OCI-LY3 (cell line): ENCODE data around the gene PKD1L1.

ENCODE experiments used
- H2AFZ ChIP-seq: fragments of 200-600, 300-600 bp; shearing (Covaris generic); 2 replicates; pipeline ENCODE4 v1.6.0; 2014; ENCODE audit warnings: antibody characterized with exemption, low read depth, low read length
- H3K27ac ChIP-seq: fragments of 200-600, 300-600 bp; sonication (generic); 2 replicates; pipeline ENCODE4 v1.5.1; 2014; ENCODE audit warnings: mild to moderate bottlenecking, low read length, moderate library complexity, mixed read lengths
- H3K27me3 ChIP-seq: fragments of 200-600, 300-600 bp; sonication (generic); 2 replicates; pipeline ENCODE4 v1.6.1; 2014; ENCODE audit warnings: low read depth, low read length, mixed read lengths
- H3K36me3 ChIP-seq: fragments of 200-600, 300-600 bp; sonication (generic); replicated peaks from 2 replicates; pipeline ENCODE3; 2014; ENCODE audit warnings: low read depth, low read length, mixed read lengths
- H3K4me1 ChIP-seq: fragments of 300-600, 200-600 bp; sonication (generic); 2 replicates; pipeline ENCODE4 v1.6.1; 2014; ENCODE audit warnings: low read length, mixed read lengths
- H3K4me2 ChIP-seq: fragments of 200-600, 300-600 bp; sonication (generic); 2 replicates; pipeline ENCODE4 v1.6.1; 2014; ENCODE audit warnings: low read length, mixed read lengths
- H3K4me3 ChIP-seq: fragments of 300-600, 200-600 bp; sonication (generic); 2 replicates; pipeline ENCODE4 v1.5.1; 2014; ENCODE audit warnings: antibody characterized with exemption, mild to moderate bottlenecking, low read length, moderate library complexity
- H3K79me2 ChIP-seq: fragments of 300-600, 200-600 bp; shearing (Covaris generic); 2 replicates; pipeline ENCODE4 v1.6.1; 2014; ENCODE audit warnings: mild to moderate bottlenecking, low read length, mixed read lengths
- H3K9ac ChIP-seq: fragments of 300-600, 200-600 bp; shearing (Covaris generic); 2 replicates; pipeline ENCODE4 v1.6.0; 2014; ENCODE audit warnings: mild to moderate bottlenecking, low read length, moderate library complexity
- H3K9me3 ChIP-seq: fragments of 200-600, 300-600 bp; shearing (Covaris generic); 2 replicates; pipeline ENCODE4 v1.6.1; 2014; ENCODE audit warnings: low read length, mixed read lengths; ENCODE audit not compliant: insufficient read depth
- H4K20me1 ChIP-seq: fragments of 200-600, 300-600 bp; sonication (generic); 2 replicates; pipeline ENCODE4 v1.6.1; 2016; ENCODE audit warnings: low read length, mixed read lengths; ENCODE audit not compliant: insufficient read depth
- EZH2phosphoT487 ChIP-seq: fragments of 200-600 bp; shearing (Covaris generic); IDR thresholded peaks from 2 replicates; pipeline ENCODE4 v1.6.1; 2018; ENCODE audit warnings: antibody characterized with exemption, mixed run types, low read depth
- TF ChIP-seq, protein P1 (sequence below): fragments of 200-600, 300-600 bp; sonication (generic); IDR thresholded peaks from 2 replicates; pipeline ENCODE4 v1.5.1; 2014; ENCODE audit warnings: antibody characterized with exemption, low read length, low read depth

The PKD1L1 gene

DNA sequence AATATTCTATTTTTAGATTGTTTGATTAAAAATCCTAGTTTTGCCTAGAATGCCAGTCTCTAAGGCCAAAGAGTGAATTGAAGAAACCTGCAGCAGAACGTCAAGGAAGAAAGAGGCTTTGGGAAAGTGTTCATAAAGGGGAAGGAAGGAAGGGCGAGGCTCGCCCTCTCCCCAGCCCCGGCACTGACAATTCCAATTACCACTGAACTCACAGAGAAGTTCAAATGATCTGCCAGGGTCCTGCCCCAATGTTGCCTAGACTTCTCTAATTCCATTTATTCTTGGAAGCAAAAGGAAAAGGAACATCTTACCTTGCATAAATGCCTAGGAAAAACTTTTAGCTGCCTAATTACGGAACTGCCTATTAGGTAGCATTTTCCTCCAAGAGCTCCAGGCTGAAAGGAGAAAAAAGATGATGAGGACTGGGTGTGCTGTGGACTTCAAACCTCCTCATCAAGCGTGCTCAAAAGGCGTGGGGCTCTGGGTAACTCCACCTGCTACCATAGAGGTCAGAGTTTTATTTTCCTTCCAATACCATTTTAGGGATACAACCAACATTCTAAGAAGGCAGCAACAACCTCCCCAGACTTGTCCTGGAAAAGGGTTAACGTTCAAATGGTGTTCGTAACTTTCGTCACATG lies 134.5 kb downstream of the PKD1L1 start:
- H2AFZ ChIP-seq, result no peak overlapping the region
- H3K4me1 ChIP-seq, result no peaks in the 10 kb centered on the region
- H3K79me2 ChIP-seq, result no peaks in the 10 kb centered on the region
- no peaks in the 10 kb centered on the region for H3K36me3 ChIP-seq
- H3K4me3 ChIP-seq, result no peak overlapping the region
- H3K4me2 ChIP-seq, result no peak overlapping the region
- H3K27ac ChIP-seq, result no peak overlapping the region
- H4K20me1 ChIP-seq, result no peaks in the 10 kb centered on the region
- 0 out of 2 replicates have a peak, but pooled peaks cover 5% of the 10 kb centered on the region for H3K27me3 ChIP-seq
- TF ChIP-seq EZH2phosphoT487, result no peak
- TF ChIP-seq, protein P1, sequence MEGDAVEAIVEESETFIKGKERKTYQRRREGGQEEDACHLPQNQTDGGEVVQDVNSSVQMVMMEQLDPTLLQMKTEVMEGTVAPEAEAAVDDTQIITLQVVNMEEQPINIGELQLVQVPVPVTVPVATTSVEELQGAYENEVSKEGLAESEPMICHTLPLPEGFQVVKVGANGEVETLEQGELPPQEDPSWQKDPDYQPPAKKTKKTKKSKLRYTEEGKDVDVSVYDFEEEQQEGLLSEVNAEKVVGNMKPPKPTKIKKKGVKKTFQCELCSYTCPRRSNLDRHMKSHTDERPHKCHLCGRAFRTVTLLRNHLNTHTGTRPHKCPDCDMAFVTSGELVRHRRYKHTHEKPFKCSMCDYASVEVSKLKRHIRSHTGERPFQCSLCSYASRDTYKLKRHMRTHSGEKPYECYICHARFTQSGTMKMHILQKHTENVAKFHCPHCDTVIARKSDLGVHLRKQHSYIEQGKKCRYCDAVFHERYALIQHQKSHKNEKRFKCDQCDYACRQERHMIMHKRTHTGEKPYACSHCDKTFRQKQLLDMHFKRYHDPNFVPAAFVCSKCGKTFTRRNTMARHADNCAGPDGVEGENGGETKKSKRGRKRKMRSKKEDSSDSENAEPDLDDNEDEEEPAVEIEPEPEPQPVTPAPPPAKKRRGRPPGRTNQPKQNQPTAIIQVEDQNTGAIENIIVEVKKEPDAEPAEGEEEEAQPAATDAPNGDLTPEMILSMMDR, result no peak
- H3K9me3 ChIP-seq, result no peaks in the 10 kb centered on the region
- no peak overlapping the region for H3K9ac ChIP-seq

DNA sequence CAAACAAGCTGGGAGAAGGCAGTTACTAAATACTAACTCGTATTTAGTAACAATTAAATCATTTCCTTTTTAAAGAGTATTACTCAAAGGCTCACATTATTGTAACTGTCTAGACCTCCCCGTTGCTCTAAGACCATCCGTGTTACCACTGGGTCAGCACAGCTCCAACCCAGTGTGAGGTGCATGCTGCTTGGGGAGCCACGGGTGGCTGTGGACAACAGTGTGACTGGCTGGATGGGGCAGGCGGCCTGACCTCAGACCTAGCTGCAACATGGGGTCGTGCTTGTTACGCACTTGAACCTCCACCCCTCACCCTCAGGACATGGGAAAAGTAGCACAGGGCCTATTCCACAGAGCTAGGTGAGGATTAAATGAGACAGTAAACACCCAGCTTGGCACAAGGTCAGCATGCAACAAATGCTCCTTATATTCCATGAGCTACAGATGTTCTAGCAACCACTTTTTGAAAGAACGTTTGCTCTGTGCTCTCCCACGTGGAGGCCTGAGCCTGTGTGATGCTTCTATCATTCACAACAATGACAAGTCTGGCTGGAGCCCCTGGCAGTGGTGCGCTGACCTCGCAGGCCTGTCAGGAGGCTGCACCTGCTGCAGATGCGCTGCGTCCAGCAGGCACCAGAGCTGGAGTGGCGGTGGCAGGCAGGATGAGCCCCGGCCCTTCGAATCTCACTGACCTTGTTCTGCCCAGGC lies 135.7 kb downstream of the PKD1L1 start:
- H3K27me3 ChIP-seq, result 0 out of 2 replicates have a peak, but pooled peaks cover 5% of the 10 kb centered on the region
- no peak overlapping the region for H3K9ac ChIP-seq
- TF ChIP-seq, protein P1, result no peak
- no peak for TF ChIP-seq EZH2phosphoT487

DNA sequence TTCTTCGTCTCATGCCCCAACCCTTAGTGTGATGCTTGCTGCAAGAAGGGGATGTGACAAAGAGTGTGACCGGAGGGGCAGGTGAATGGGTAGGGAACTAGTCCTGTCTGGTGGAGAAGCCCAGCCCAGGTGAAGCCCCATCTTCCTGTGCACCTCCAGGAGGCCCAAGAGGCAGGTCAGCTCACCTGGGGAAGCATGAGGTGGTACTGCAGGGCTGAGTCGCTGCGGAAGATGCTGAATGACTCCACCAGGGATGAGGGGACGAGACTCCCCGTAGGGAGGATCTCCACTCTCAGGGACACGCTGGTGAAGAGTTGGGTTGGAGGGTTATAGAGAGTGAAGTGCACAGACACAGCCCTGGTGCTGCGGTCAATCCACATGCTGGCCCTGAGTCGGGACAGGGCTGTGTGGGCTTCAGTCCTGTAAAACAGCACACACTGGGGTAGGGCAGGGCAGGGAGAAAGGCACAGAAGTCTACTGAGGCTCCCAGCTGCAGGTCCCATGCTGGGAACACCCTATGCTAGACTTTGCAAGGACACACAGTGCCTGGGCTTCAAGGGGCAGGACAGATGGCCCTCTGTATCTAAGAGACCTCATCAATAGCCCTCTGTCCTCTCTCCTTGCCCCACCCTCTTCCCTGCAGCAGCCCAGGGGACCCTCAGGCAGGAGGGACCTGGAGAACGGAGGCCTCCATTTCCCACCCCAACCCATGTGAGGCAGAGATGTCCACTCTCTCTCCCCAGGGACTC lies 136.5 kb downstream of the PKD1L1 start:
- H3K79me2 ChIP-seq, result no peaks in the 10 kb centered on the region
- H4K20me1 ChIP-seq, result no peaks in the 10 kb centered on the region
- no peak overlapping the region for H2AFZ ChIP-seq
- H3K4me2 ChIP-seq, result no peak overlapping the region
- no peak for TF ChIP-seq EZH2phosphoT487
- TF ChIP-seq, protein P1, result no peak
- no peak overlapping the region for H3K9ac ChIP-seq
- H3K36me3 ChIP-seq, result no peaks in the 10 kb centered on the region
- no peaks in the 10 kb centered on the region for H3K9me3 ChIP-seq
- H3K4me1 ChIP-seq, result peaks cover 8% of the 10 kb centered on the region
- no peak overlapping the region for H3K27ac ChIP-seq
- H3K4me3 ChIP-seq, result no peak overlapping the region
- H3K27me3 ChIP-seq, result 0 out of 2 replicates have a peak, but pooled peaks cover 5% of the 10 kb centered on the region

More for the DNA sequence above, 135.7 kb downstream of the PKD1L1 start:
- H3K4me2 ChIP-seq, result no peak overlapping the region
- no peaks in the 10 kb centered on the region for H4K20me1 ChIP-seq
- no peaks in the 10 kb centered on the region for H3K79me2 ChIP-seq
- no peaks in the 10 kb centered on the region for H3K9me3 ChIP-seq
- no peaks in the 10 kb centered on the region for H3K36me3 ChIP-seq
- no peak overlapping the region for H3K27ac ChIP-seq
- no peak overlapping the region for H2AFZ ChIP-seq
- H3K4me1 ChIP-seq, result peaks cover 6% of the 10 kb centered on the region
- H3K4me3 ChIP-seq, result no peak overlapping the region

DNA sequence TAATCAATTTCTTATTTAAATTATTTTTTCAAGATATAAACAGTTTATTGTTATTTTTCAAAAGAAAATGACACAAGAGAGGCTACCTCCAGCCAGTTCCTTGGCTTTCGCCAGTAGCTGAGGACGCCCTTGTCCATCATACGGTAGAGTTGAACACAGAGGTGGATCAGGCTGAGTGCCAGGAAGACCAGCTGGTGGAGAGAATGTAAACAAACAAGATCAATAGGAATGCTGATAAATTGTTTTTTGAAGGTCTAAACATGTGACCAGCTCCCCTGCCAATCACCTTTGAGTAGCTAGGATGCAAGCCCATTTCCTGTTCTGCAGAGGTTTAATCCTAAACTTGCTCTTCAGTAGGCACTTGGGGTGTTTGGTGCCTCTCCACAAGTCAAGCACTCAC lies 138.9 kb downstream of the PKD1L1 start:
- H3K4me2 ChIP-seq, result no peak overlapping the region
- H3K4me3 ChIP-seq, result no peak overlapping the region
- no peaks in the 10 kb centered on the region for H4K20me1 ChIP-seq
- no peaks in the 10 kb centered on the region for H3K27me3 ChIP-seq
- H3K36me3 ChIP-seq, result no peaks in the 10 kb centered on the region
- H2AFZ ChIP-seq, result no peak overlapping the region
- no peaks in the 10 kb centered on the region for H3K79me2 ChIP-seq
- TF ChIP-seq, protein P1, result no peak
- no peak for TF ChIP-seq EZH2phosphoT487
- no peak overlapping the region for H3K9ac ChIP-seq
- H3K9me3 ChIP-seq, result no peaks in the 10 kb centered on the region
- H3K27ac ChIP-seq, result no peak overlapping the region
- peaks cover 8% of the 10 kb centered on the region for H3K4me1 ChIP-seq
